Measurements from ENCODE around the gene DLX4.

DLX4 gene

GRCh38 chr17:50014471-50015088, 45.6 kb downstream of the DLX4 start:
- TF ChIP-seq GATA1 (IDR thresholded peaks at IDR 0.05; ENCODE audit: low read depth, low read length) (no peak), POLR2A (IDR thresholded peaks at IDR 0.05; ENCODE audit: low read length) (no peak)
- no peak for DNase-seq

GRCh38 chr17:50015146-50015545, 46.2 kb downstream of the DLX4 start:
- TF ChIP-seq POLR2A (IDR thresholded peaks at IDR 0.05; ENCODE audit: low read length), result no peak
- no peak for TF ChIP-seq GATA1 (IDR thresholded peaks at IDR 0.05; ENCODE audit: low read depth, low read length)
- DNase-seq, result no peak

GRCh38 chr17:50018909-50019308, 49.9 kb downstream of the DLX4 start:
- DNase-seq, result no peak
- TF ChIP-seq GATA1 (IDR thresholded peaks at IDR 0.05; ENCODE audit: low read depth, low read length) (no peak), POLR2A (IDR thresholded peaks at IDR 0.05; ENCODE audit: low read length) (no peak)

- no peak for DNase-seq
- TF ChIP-seq POLR2A (IDR thresholded peaks at IDR 0.05; ENCODE audit: low read length) (no peak), GATA1 (IDR thresholded peaks at IDR 0.05; ENCODE audit: low read depth, low read length) (no peak)
These were observed 52.0 kb downstream of the DLX4 start for GRCh38 chr17:50020841-50021599.

GRCh38 chr17:50021681-50022370, 52.8 kb downstream of the DLX4 start:
- no peak for TF ChIP-seq POLR2A (IDR thresholded peaks at IDR 0.05; ENCODE audit: low read length)
- TF ChIP-seq GATA1 (IDR thresholded peaks at IDR 0.05; ENCODE audit: low read depth, low read length), result no peak
- DNase-seq, result no peak

GRCh38 chr17:50022463-50023130, 53.6 kb downstream of the DLX4 start:
- TF ChIP-seq POLR2A (IDR thresholded peaks at IDR 0.05; ENCODE audit: low read length), result no peak
- TF ChIP-seq GATA1 (IDR thresholded peaks at IDR 0.05; ENCODE audit: low read depth, low read length), result no peak
- DNase-seq, result no peak

GRCh38 chr17:50023520-50023919, 54.5 kb downstream of the DLX4 start:
- TF ChIP-seq POLR2A (IDR thresholded peaks at IDR 0.05; ENCODE audit: low read length) (no peak), GATA1 (IDR thresholded peaks at IDR 0.05; ENCODE audit: low read depth, low read length) (no peak)
- peak in 1 of 2 experiments; percentile 7 for DNase-seq
